ENCODE measurements around the gene CLEC6A. TPM values are rescaled to one million over a fixed set of nuclear protein-coding genes. Genes with fewer than 3 reads are reported as not detected.

Gene CLEC6A
- total RNA-seq, 1 experiment from 2014 or later: 0.17 TPM

- no peak overlapping the region for H3K23ac ChIP-seq (ENCODE audit: insufficient read length, low read depth, low read length)
- no peak overlapping the region for H3K14ac ChIP-seq (ENCODE audit: insufficient read depth, low read length)
- H4K91ac ChIP-seq (ENCODE audit: insufficient read length, low read depth, low read length): no peak overlapping the region
- no peak overlapping the region for H2BK12ac ChIP-seq (ENCODE audit: insufficient read length, low read depth, low read length)
- H2AK5ac ChIP-seq (ENCODE audit: insufficient read length, low read length): no peak overlapping the region
- H3K56ac ChIP-seq (ENCODE audit: insufficient read length, low read depth, low read length): no peak overlapping the region
- no peaks in the 10 kb centered on the region for H3K4me1 ChIP-seq (ENCODE audit: insufficient read depth, low read length)
- no peak overlapping the region for H2BK120ac ChIP-seq (ENCODE audit: low read depth, low read length, poor library complexity, severe bottlenecking)
- no peak overlapping the region for H3K4ac ChIP-seq (ENCODE audit: low read depth, low read length)
- no peak for DNase-seq
- no peaks in the 10 kb centered on the region for H4K20me1 ChIP-seq (ENCODE audit: control insufficient read depth, insufficient read depth, insufficient read length)
- peaks cover 11 to 13% of the 10 kb centered on the region in 2 experiments; a peak in 4 of 5 replicates for H3K9me3 Mint-ChIP-seq
- H3T11ph ChIP-seq (ENCODE audit: low read length): no peak overlapping the region
- no peaks in the 10 kb centered on the region for H3K23me2 ChIP-seq (ENCODE audit: insufficient read length, low read depth, low read length, poor library complexity, severe bottlenecking)
- H2AFZ ChIP-seq (ENCODE audit: low read length): no peak overlapping the region
- no peaks in the 10 kb centered on the region for H3K9me3 ChIP-seq (ENCODE audit: control insufficient read depth, low read depth, low read length)
- WGBS (ENCODE audit: extremely low coverage, insufficient read length, low lambda C conversion rate): no CpG with 5 or more reads among the region's 4 CpGs
- no peaks in the 10 kb centered on the region for H3K4me1 Mint-ChIP-seq
- H4K8ac ChIP-seq (replicated peaks; ENCODE audit: insufficient read length, low read depth, low read length): no peak overlapping the region
- TF ChIP-seq, protein P1, sequence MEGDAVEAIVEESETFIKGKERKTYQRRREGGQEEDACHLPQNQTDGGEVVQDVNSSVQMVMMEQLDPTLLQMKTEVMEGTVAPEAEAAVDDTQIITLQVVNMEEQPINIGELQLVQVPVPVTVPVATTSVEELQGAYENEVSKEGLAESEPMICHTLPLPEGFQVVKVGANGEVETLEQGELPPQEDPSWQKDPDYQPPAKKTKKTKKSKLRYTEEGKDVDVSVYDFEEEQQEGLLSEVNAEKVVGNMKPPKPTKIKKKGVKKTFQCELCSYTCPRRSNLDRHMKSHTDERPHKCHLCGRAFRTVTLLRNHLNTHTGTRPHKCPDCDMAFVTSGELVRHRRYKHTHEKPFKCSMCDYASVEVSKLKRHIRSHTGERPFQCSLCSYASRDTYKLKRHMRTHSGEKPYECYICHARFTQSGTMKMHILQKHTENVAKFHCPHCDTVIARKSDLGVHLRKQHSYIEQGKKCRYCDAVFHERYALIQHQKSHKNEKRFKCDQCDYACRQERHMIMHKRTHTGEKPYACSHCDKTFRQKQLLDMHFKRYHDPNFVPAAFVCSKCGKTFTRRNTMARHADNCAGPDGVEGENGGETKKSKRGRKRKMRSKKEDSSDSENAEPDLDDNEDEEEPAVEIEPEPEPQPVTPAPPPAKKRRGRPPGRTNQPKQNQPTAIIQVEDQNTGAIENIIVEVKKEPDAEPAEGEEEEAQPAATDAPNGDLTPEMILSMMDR (conservative IDR thresholded peaks at IDR 0.05): no peak
- H3K4me3 Mint-ChIP-seq: no peak overlapping the region
- no peaks in the 10 kb centered on the region for H3K27me3 Mint-ChIP-seq (ENCODE audit: low read depth)
- H3K79me1 ChIP-seq (ENCODE audit: insufficient read depth, low read depth, low read length, poor library complexity, severe bottlenecking): no peaks in the 10 kb centered on the region
- H3K27ac ChIP-seq (ENCODE audit: insufficient read length, low read depth, low read length): no peak overlapping the region
- H3K36me3 Mint-ChIP-seq (ENCODE audit: insufficient read depth in 1 of 3, low read depth in 3 of 3): peaks cover 0 to under 1% (median 0%) of the 10 kb centered on the region in 3 experiments; a peak in 2 of 7 replicates
- H3K27me3 ChIP-seq (ENCODE audit: insufficient read depth, low read length): no peaks in the 10 kb centered on the region
- H2BK15ac ChIP-seq (ENCODE audit: low read depth, low read length): no peak overlapping the region
- H2BK5ac ChIP-seq (ENCODE audit: insufficient read length, low read length): no peak overlapping the region
- H2BK20ac ChIP-seq (ENCODE audit: low read depth, low read length, poor library complexity, severe bottlenecking): no peak overlapping the region
- H3K27ac Mint-ChIP-seq: no peak overlapping the region
- H3K79me2 ChIP-seq (ENCODE audit: insufficient read depth, low read length): no peaks in the 10 kb centered on the region
- H3K9ac ChIP-seq (ENCODE audit: extremely low read depth, insufficient read length, low read length): no peak overlapping the region
- no peak overlapping the region for H3K4me2 ChIP-seq (ENCODE audit: insufficient read depth, insufficient read length, low read length)
- no peak overlapping the region for H3K18ac ChIP-seq (ENCODE audit: insufficient read length, low read depth, low read length)
- no peak overlapping the region for H4K5ac ChIP-seq (ENCODE audit: insufficient read length, low read depth, low read length)
Observed at GRCh38 chr12:8519171-8519570, 63.4 kb downstream of the CLEC6A start.

Data from H9 (cell line).